Glomerular endothelial cell (primary cell): ENCODE data around the gene GALNS. TPM values are rescaled to one million over a fixed set of nuclear protein-coding genes. Genes with fewer than 3 reads are reported as not detected.

ENCODE experiments used
- DNase-seq: peaks from one replicate; pipeline ENCODE4 v3.0.0-alpha.2; 2011; ENCODE audit warnings: low read depth, low spot score; ENCODE audit errors: extremely low read depth
- total RNA-seq: library from RNA; depleted of rRNA; stranded (reverse); fragments of >200 nt; gene quantifications from 2 replicates; pipeline ENCODE4 v1.2.3, GENCODE V29; 2015

Gene GALNS
- total RNA-seq, 1 donor from 2014 or later, result 60.4 TPM

DNA sequence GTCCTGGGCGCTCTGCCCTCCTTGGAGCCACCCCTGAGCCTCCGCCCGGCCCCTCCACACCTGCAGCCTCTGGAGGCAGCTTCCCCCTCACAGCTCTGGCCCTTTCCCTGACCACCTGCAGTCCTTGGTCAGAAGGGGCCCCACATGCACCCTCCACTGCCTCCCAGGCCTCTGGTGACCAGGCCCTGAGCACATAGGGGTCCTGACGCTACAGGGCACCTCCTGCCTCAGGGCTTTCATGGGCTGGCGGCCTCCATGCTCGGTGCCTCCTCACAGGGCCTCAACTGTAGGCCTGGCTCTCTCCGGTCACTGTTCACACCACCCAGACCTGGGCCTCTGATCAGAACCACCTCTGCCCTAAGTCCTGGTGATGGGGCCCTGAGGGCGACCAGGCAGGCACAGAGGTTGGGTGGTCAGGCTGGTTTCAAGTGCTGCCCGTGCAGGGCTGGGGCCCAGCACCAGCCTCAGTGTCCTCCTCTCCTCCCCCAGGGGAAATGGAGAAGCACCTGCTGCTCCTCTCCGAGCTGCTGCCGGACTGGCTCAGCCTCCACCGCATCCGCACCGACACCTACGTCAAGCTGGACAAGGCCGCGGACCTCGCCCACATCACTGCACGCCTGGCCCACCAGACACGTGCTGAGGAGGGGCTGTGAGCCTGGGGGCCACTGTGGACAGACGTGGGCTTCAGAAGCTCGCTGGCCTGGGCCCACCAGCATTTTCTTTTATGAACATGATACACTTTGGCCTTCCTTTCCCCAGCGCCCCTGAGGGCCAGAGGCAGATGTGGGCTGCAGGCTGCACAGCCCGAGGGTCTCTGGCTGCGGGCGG lies 48.9 kb downstream of the GALNS start:
- no peak for DNase-seq

DNA sequence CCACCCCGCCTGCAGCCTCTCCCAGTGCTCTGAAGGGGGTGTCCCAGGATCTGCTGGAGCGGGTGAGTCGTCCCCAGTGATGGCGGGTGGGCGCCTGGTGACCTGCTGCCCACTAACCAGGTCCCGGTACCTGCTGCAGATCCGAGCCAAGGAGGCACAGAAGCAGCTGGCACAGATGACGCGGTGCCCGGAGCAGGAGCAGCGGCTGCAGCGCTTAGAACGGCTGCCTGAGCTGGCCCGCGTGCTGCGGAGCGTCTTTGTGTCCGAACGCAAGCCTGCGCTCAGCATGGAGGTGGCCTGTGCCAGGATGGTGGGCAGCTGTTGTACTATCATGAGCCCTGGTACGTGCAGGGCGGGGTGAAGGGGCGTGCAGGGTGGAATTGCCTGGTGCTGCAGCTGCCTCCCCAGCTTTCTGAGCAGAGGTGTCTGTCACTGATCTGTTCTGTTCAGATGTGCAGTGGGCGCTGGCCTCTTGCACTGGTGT lies 49.6 kb downstream of the GALNS start:
- DNase-seq, result no peak

DNA sequence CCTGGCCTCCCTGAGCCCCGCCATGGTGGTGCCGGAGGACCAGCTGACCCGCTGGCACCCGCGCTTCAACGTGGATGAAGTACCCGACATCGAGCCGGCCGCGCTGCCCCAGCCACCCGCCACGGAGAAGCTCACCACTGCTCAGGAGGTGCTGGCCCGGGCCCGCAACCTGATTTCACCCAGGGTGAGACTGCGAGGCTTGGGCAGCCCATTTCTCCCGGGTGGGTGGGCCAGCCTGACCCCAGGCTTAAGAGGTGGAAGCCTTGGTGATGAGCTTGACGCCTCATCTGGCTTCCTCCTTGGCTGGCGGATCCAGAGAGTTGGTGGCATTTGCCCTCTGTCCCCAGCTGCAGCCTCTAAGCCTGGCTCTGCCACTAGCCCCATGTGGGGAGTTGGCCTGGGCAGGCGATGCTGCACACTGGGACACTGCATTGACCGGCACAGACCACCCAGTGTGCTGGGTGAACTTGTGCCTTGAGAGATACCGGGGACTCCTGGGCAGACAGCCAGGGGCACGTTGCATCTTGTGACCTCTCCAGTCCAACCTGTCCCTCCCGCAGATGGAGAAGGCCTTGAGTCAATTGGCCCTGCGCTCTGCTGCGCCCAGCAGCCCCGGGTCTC lies 50.1 kb downstream of the GALNS start:
- no peak for DNase-seq

DNA sequence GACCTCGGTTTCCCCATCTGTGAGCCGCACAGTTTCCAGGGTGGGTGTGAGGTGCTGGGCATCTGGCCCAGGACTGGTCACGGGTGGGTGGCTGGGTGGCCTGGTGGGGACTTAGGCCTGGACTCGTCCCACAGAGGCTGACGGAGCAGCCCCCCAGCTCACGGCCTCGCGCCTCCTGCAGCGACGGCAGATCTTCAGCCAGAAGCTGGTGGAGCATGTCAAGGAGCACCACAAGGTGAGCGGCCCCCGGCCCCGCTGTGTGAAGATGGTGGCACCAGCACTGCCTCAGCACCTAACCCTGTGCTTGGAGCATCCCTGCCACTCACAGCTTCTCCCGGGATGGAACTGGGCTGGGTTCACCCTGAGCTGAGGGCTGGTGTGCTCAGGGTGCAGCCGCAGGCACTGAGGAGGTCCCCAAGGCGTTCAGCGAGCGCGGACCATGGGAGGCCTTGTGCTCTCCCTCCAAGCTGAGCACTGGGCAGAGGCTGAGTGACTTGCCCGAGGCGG lies 50.8 kb downstream of the GALNS start:
- no peak for DNase-seq

DNA sequence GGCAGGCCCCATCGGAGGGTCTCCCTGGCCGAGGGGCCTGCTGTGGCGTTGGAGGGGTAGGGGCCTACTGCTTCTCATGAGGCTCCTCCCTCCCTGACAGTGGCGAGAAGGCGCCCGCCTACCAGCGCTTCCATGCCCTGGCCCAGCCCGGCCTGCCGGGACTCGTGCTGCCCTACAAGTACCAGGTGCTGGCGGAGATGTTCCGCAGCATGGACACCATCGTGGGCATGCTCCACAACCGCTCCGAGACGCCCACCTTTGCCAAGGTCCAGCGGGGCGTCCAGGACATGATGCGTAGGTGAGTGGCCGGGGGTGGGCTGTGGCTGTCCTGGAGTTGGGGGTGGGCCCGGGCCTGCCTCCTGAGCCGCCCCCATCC lies 51.4 kb downstream of the GALNS start:
- DNase-seq, result no peak

DNA sequence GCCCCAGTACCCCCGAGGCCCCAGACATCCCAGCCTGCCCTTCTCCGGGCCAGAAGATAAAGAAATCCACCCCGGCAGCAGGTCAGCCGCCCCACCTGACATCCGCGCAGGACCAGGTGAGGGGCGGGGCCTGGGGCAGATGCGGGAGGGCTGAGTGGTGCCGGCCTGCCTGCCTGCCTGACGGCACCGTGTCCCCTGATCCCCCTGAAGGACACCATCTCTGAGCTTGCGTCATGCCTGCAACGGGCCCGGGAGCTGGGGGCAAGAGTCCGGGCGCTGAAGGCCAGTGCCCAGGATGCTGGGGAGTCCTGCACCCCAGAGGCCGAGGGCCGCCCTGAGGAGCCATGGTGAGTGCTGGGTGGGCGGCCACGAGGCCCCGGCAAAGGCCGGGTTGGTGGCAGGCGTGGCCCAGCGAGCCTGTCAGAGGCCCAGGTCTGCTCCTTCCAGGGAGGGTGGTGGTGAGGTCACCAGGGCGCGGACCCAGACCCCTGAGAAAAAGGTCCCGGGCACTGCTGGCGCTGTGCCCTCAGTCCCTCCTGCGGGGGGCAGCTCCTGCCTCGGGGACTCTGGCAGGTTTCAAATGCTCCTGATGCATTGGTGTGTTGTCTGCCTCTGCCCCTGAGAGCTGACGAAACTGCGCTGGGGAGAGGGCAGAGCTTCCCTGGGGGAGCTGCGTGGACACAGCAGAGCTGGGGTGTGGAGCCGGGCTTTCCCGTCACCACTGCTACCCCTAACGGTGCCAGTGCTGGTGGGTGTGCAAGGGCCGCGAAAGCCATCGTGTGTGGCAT lies 52.0 kb downstream of the GALNS start:
- DNase-seq, result no peak

DNA sequence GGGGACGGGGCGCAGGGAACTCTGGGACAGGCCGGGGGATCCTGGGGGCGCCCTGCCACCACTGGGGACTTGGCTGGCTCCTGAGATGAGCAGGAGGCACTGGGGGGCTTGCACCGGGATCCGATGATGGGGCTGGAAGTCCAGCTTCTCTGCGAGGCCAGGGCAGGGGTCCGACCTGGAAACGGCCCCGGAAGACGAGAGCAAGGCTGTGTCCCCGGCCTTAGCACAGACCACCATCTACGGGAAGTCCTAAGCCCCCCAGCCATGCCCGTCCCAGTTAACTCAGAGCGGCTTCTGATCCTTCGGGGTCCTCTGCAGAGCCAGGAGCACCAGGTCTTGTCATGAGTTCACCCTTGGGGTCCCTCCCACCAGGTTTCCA lies 52.6 kb downstream of the GALNS start:
- no peak for DNase-seq

DNA sequence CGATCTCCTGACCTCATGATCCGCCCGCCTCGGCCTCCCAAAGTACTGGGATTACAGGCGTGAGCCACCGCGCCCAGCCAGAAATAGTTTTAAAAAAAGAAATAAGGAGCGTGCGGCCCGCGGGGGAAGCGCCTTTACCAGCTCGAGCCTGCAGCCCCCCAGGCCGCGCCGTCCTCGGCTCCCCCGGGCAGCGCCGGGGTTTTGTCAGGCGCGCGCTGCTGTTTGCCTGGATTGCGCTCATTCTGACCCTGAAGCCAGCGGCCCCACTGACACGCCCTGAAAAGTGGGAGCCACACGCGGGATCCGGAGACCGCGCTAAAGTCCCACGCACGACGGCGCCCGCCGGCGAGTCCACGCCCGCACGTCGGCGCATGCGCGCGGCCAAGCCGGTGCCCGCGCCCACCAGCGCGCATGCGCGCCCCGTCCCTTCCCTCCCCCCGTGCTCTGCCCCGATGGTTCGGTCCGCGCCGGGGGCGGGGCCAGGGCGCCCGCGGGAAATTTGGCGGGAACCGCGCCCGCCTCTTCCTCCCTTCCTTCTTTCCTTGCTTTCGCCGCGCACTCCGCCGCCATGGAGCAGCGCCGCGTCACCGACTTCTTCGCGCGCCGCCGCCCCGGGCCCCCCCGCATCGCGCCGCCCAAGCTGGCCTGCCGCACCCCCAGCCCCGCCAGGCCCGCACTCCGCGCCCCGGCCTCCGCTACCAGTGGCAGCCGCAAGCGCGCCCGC lies 53.3 kb downstream of the GALNS start, which contains the start of gene CDT1:
CDT1 (plus strand) TSS at position 526 of the 724 bp plus-strand sequence; CDS start at position 569, 43 bp downstream.
- no peak for DNase-seq

DNA sequence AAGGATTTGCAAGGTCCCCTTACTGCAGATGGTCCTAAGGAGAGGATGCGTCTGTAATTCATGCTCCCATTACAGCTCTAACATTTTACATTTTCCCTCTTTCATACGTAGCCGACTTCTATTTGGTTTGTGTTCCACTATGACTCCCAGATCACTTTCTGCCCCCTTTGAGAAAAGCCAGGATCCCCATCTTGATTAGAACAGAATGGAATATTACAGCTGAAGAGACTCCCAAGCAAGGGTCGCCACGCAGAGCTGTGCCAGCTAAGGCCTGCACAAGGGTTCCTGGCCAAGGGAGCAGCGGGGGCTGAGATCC lies 56.5 kb downstream of the GALNS start:
- no peak for DNase-seq

DNA sequence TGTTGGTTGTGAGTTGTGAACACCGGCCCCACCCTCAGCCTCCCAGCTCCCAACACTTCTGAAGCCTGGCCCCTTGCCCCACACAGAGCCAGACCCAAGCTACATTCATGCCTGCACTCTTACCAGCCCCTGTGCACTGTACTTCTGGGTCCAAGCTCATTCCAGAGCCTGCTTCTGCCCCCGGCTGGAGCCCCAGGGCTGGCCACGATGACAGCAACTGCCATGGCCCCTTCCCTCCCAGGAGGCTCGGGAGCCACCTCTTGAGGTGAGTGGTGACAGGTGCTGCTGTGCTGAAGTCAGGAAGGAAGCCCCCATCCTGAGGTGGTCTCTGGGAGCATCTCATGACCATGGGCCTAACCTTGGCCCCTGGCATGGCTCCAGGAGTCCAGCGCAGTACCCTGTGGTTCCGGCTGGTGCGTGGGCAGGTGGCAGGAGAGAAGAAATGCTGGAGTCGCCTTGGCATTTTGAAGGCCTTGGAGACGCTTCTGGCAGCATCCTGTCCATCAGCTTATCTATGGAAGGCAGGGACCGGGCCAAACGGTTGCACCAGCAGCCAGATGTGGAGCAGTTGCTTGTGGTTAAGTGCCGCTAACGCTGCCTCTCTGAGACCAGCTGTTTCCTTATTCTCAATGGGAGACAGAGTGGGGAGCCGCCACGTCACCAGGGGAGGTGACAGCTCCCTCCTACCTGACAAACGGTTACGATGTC lies 57.0 kb downstream of the GALNS start:
- no peak for DNase-seq

DNA sequence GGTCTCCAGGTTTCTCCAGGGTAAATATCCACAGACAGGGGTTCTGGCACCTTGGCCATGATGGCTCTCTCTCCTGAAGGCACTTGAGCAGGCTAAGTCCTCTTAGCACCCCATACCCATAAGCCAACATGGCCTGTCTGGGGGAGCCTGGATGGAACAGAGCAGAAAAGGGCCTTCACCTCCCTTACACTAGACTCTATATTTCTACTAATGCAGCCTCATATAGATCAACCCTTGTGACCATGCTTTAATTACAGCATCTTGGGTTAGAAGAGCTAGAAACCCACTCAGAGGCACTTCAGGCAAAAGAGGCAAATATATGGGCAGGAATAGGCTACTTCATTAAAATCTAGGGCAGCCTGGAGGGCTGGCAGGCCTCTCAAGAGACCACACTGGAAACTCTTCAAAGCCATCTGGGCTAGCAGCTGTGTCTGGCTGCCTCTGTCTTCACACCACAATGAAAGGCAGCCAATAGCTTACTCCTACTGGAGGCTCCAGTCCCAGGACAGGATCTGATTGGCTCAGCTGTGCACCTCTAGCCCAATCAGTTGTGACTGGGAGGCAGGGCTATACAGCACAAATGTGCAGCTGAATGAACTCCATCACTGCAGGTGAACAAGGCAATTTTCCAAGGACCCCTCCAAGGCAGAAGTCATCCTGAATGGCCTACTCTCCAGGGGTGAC lies 57.8 kb downstream of the GALNS start:
- no peak for DNase-seq

DNA sequence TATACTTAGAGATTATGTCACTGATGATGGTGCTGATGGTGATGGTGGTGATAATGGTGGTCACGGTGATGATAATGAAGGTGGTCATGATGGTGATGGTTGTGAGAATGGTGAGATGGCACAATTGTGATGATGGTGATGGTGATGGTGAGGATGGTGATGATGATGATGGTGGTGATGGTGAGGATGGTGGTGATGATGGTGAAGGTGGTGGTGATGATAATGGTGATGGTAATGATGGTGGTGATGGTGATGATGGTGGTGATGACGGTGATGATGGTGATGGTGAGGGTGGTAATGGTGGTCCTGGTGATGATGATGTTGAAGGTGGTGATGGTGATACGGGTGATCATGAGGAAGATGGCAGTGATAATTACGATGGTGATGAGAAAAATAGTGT lies 58.7 kb downstream of the GALNS start:
- DNase-seq, result no peak

DNA sequence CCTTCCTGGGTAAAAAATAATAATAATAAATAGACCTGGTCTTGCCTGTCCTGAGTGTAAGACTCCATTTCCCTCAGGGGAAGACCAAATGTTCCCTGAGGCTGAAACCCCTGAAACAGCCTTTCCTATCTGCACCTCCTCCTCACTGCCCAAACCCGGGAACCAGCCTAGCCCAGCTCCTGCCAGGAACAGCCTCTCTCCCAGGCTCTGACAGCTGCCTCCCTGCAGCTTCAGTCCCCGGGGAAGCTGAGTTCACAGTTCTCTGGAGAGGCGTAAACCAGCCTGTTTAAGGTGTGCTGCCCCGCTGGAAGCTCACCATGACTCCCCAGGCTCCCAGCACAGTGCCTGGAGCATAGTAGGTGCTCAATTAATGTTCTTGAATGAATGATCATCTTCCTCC lies 60.5 kb downstream of the GALNS start:
- no peak for DNase-seq

DNA sequence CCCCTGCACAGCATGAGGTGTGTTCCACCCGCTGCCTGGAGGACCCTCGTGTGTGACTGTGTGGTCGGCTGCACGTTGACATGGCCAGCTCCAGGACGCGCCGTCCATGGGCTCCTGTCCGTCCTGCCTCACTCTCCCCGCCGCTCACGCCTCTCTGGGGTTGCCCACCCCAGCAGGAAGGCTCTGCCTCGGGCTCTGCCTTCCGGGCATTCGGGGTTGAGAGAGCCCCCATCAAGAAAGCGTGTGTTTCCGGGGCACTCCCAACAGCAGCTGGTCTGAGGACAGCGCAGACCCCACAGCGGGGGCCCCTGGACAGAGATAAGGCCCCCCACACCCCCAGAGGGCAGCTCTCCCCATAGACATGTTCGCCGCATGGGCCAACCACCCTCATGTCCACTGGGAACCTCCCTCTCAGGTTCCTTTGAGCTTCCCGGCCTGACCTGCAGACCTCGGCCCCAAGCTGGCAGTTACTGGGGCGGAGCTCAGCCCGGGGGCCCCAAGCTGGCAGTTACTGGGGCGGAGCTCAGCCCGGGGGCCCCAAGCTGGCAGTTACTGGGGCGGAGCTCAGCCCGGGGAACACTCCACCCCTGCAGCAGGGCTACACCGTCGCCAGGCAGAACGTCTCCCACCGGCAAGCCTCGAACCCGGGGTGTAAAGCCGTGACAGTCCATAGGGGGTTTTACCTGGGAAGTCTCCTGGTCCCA lies 63.3 kb downstream of the GALNS start:
- DNase-seq, result no peak

DNA sequence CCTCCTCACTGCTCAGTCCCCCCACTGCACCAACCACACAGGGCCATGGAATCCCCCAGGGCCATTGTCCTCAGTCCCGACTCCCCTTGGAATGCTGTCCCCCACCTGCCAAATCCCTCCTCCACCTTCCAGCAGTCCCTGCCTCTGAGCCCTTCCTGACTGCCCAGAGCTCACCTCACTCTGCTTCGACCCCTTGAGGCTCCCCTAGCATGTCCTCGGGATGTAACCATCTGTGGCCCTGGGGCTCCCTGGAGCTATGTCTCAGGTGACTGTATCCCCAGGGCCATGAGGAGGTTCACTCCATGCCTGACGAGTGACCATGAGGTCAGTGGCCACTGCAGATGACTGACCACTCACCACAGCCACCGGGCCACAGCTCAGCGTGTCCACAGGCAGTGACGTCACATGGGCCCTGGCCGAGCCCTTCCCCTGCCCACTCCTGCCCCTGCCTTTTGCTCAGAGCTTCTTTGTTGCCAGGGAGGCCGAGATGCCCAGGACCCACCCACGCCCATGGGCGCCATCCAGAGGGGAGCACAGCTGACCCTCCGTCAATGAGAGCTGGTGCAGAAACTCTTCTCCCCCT lies 64.0 kb downstream of the GALNS start:
- no peak for DNase-seq

DNA sequence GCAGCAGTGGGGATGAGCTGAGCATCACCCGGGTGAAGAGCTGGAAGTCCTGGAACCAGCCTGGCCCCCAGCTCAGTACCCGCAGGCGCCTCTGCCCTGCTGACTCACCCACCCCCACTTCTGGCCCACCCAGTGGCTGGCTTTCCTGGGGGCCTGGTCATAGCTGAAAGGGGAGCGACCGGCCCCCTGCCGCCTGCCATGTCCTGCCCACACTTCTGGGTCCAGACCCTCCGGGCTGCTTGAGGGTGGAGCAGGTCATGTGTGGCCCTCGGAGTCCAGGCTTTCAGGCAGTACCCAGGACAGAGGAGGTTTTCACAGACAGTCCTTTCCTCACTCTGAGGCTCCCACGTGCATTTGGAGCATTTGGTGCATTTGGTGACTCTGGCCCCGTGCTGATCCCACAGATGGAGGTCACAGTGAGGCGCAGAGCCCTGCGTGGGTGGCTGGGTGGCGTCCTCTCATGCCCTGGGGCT lies 64.6 kb downstream of the GALNS start:
- DNase-seq, result no peak

DNA sequence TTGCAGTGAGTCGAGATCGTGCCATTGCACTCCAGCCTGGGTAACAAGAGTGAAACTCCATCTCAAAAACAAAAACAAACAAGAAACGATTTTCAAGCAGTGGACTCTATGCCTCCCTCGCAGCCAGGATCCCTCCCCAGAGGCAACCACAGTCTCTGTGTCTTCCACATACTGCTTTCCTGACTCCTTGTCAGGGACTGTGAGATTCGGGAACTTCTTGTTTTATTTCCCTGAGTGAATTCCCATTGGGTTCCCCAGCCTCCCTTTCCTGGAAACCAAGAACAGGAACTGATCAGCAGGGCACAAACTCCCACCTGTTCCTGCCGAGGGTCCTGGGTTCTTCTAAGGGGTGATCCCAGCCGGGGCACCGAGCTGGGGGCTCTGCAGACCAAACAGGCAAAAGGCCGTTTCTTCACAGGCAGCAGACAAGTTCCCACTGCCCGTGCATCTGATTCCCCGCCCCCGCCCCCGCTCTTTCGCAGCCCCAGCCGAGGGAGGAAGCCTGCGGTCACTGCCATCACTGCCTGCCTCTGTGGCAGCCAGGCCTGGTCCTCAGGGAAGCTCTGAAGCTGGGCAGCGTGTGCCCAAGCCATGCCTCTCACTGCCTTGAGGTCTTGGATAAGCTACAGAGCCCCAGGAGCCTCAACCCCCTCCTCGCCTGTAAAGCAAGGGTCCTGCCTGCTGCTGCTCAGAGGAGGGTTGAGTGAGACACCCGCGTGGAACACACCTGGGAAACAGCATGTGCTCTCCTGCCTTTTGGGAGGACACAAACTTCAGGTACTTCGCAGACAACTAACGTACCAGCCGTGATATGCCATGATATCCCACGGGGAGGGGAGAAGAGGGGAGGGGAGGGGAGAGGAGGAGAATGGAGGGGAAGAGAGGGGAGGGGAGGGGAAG lies 66.2 kb downstream of the GALNS start:
- DNase-seq, result no peak
